Amygdala (tissue), 56 donors: Measurements from ENCODE around the gene TAB2.
A peak's percentile ranks its signal among the peaks of the same experiment; 100 is the strongest.
"Not testable (repeated sequence)": the region's sequence is repeated elsewhere in the genome, so short reads cannot be mapped to it uniquely, and the experiment has no call there.

Experiments
- DNase-seq, 56 donors: peaks; one replicate each; lab custom pipeline; 2025; lab: John Stamatoyannopoulos, UW

The TAB2 gene

GRCh38 chr6:149454346-149454848 is 136.9 kb downstream of the TAB2 start:
- DNase-seq: peak in 55 of 56 donors; percentile 3 to 94 (median 69)

GRCh38 chr6:149455031-149455732 is 137.7 kb downstream of the TAB2 start:
- no peak for DNase-seq

GRCh38 chr6:149456311-149457021 is 139.0 kb downstream of the TAB2 start:
- DNase-seq: no peak

GRCh38 chr6:149457316-149457884 is 139.9 kb downstream of the TAB2 start:
- no peak for DNase-seq

GRCh38 chr6:149458196-149458595 is 140.7 kb downstream of the TAB2 start:
- no peak for DNase-seq

GRCh38 chr6:149458806-149459205 is 141.3 kb downstream of the TAB2 start:
- peak in 1 of 56 donors; percentile 6 for DNase-seq

GRCh38 chr6:149459761-149460160 is 142.2 kb downstream of the TAB2 start:
- DNase-seq: no peak

GRCh38 chr6:149460249-149460648 is 142.7 kb downstream of the TAB2 start:
- not testable (repeated sequence) for DNase-seq
